Astrocyte (in vitro differentiated cells and primary cell): ENCODE measurements around the gene DCLK2. TPM values are rescaled to one million over a fixed set of nuclear protein-coding genes. Genes with fewer than 3 reads are reported as not detected.

Source experiments
- DNase-seq: peaks from one replicate; pipeline ENCODE4 v3.0.0-alpha.2; 2010; ENCODE audit warnings: low read depth
- FAIRE-seq: peaks from 2 replicates; lab custom pipeline; 2011; peaks lifted over from hg19 to GRCh38; lab: Jason Lieb, UNC
- H2AFZ ChIP-seq: 2 replicates; pipeline ENCODE4 v1.6.0; 2012; ENCODE audit warnings: low read depth, low read length, inconsistent platforms
- H3K27ac ChIP-seq: 2 replicates; pipeline ENCODE4 v1.5.1; 2011; ENCODE audit warnings: low read depth, low read length, inconsistent platforms
- H3K27me3 ChIP-seq: 2 replicates; pipeline ENCODE4 v1.6.0; 2011; ENCODE audit warnings: low read length, inconsistent platforms; ENCODE audit not compliant: insufficient read depth
- H3K36me3 ChIP-seq: 2 replicates; pipeline ENCODE4 v1.5.1; 2011; ENCODE audit warnings: low read length, inconsistent platforms; ENCODE audit not compliant: insufficient read depth
- H3K4me1 ChIP-seq: 2 replicates; pipeline ENCODE4 v1.5.1; 2011; ENCODE audit warnings: low read length, inconsistent platforms; ENCODE audit not compliant: insufficient read depth
- H3K4me2 ChIP-seq: 2 replicates; pipeline ENCODE4 v1.6.0; 2012; ENCODE audit warnings: low read length, inconsistent platforms
- H3K4me3 ChIP-seq: 2 replicates; pipeline ENCODE4 v1.5.1; 2011; ENCODE audit warnings: low read depth, mild to moderate bottlenecking, low read length, inconsistent platforms; ENCODE audit not compliant: insufficient read depth
- H3K79me2 ChIP-seq: 2 replicates; pipeline ENCODE4 v1.6.0; 2012; ENCODE audit warnings: mild to moderate bottlenecking, low read length, inconsistent platforms; ENCODE audit not compliant: insufficient read depth
- H3K9ac ChIP-seq: 2 replicates; pipeline ENCODE4 v1.6.0; 2012; ENCODE audit warnings: mild to moderate bottlenecking, low read length, inconsistent platforms
- H3K9me3 ChIP-seq: 2 replicates; pipeline ENCODE4 v1.5.1; 2012; ENCODE audit warnings: low read depth, mild to moderate bottlenecking, low read length, inconsistent platforms; ENCODE audit not compliant: insufficient read depth
- H4K20me1 ChIP-seq: 2 replicates; pipeline ENCODE4 v1.6.0; 2012; ENCODE audit warnings: low read length, inconsistent platforms; ENCODE audit not compliant: insufficient read depth
- H3K27ac Mint-ChIP-seq: one replicate; pipeline ENCODE4 v1.8.0; 2021; ENCODE audit warnings: mild to moderate bottlenecking, mixed read lengths; ENCODE audit not compliant: unreplicated experiment
- H3K27me3 Mint-ChIP-seq: one replicate; pipeline ENCODE4 v1.8.0; 2021; ENCODE audit warnings: low read depth, mixed read lengths; ENCODE audit not compliant: unreplicated experiment
- H3K36me3 Mint-ChIP-seq: one replicate; pipeline ENCODE4 v1.8.0; 2021; ENCODE audit warnings: low read depth, mixed read lengths; ENCODE audit not compliant: unreplicated experiment
- H3K4me1 Mint-ChIP-seq: one replicate; pipeline ENCODE4 v1.8.0; 2021; ENCODE audit warnings: low read depth, mixed read lengths; ENCODE audit not compliant: unreplicated experiment
- H3K4me3 Mint-ChIP-seq: one replicate; pipeline ENCODE4 v1.8.0; 2021; ENCODE audit warnings: mild to moderate bottlenecking, moderate library complexity, mixed read lengths; ENCODE audit not compliant: unreplicated experiment
- H3K9me3 Mint-ChIP-seq: one replicate; pipeline ENCODE4 v1.8.0; 2021; ENCODE audit warnings: mild to moderate bottlenecking, mixed read lengths; ENCODE audit not compliant: unreplicated experiment
- CTCF ChIP-seq: IDR thresholded peaks from 2 replicates; pipeline ENCODE4 v1.5.1; 2011; ENCODE audit warnings: low read depth, mild to moderate bottlenecking, inconsistent platforms, low read length, moderate library complexity; ENCODE audit not compliant: insufficient read depth
- EZH2 ChIP-seq: IDR thresholded peaks from 2 replicates; pipeline ENCODE4 v1.6.1; 2012; ENCODE audit warnings: mild to moderate bottlenecking, low read length, inconsistent platforms; ENCODE audit not compliant: insufficient read depth
- total RNA-seq: library from RNA; stranded (reverse); gene quantifications from 2 replicates; pipeline ENCODE4 v1.2.1, GENCODE V29; 2021

Gene DCLK2
- total RNA-seq, 1 donor from 2014 or later, result 6.2 TPM

- TF ChIP-seq CTCF (no peak), EZH2 (no peak)
- FAIRE-seq, result no peak
- H3K4me2 ChIP-seq, result no peak overlapping the region
- Mint-ChIP-seq H3K27me3 (no peaks in the 10 kb centered on the region), H3K36me3 (peaks cover 2% of the 10 kb centered on the region), H3K9me3 (no peaks in the 10 kb centered on the region), H3K4me1 (peaks cover 24% of the 10 kb centered on the region), H3K4me3 (no peak overlapping the region), H3K27ac (no peak overlapping the region)
- no peak overlapping the region for H3K9ac ChIP-seq
- H4K20me1 ChIP-seq, result no peaks in the 10 kb centered on the region
- no peak overlapping the region for H3K27ac ChIP-seq
- H3K27me3 ChIP-seq, result no peaks in the 10 kb centered on the region
- H3K79me2 ChIP-seq, result peaks cover 6% of the 10 kb centered on the region
- H3K4me3 ChIP-seq, result no peak overlapping the region
- DNase-seq, result peak; percentile 85
- H3K4me1 ChIP-seq, result peaks cover 45% of the 10 kb centered on the region
- H2AFZ ChIP-seq, result no peak overlapping the region
- H3K36me3 ChIP-seq, result no peaks in the 10 kb centered on the region
- no peaks in the 10 kb centered on the region for H3K9me3 ChIP-seq
Observed at GRCh38 chr4:150130933-150131332, 52.7 kb downstream of the DCLK2 start.

DNA sequence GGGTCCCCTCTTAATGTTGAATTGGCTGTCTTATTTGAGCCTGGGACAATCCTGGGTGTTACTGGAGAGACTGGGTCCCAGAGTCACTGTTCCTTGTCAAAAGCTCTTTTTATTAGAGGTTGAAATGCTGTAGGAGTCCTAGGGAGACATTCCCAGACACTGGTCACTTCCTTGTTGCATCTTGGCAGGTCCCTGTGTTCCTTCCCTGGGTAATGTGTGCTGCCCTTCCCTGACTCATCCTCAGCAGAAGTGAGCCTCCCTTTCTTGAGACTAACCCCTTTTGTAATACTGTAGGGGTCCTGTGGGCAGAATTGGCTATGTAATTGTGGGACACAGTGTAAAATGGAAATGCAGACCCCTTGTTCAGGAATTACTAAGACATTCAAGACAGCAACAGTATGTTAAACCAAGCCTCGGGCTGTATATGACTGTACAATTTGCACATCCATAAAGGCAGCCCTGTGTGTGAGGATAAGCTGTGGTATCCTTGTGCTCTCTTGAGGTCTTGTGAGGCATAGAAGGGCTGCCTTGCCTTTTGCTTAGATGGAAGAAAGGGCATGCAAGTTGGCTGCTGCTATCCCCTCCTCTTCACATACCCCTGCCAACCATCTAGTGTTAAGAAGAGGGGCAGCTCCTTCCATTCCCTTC is 53.5 kb downstream of the DCLK2 start:
- Histone ChIP-seq H3K79me2 (peaks cover 6% of the 10 kb centered on the region), H3K9me3 (no peaks in the 10 kb centered on the region), H2AFZ (no peak overlapping the region), H3K9ac (no peak overlapping the region), H3K4me2 (no peak overlapping the region), H3K27ac (no peak overlapping the region), H3K4me3 (no peak overlapping the region), H3K4me1 (peaks cover 45% of the 10 kb centered on the region), H3K27me3 (no peaks in the 10 kb centered on the region), H4K20me1 (no peaks in the 10 kb centered on the region), H3K36me3 (no peaks in the 10 kb centered on the region)
- H3K36me3 Mint-ChIP-seq, result peaks cover 2% of the 10 kb centered on the region
- H3K27ac Mint-ChIP-seq, result no peak overlapping the region
- no peak overlapping the region for H3K4me3 Mint-ChIP-seq
- TF ChIP-seq EZH2, result no peak
- no peak for TF ChIP-seq CTCF
- FAIRE-seq (peak; percentile 39), DNase-seq (no peak)
- H3K27me3 Mint-ChIP-seq, result no peaks in the 10 kb centered on the region
- no peaks in the 10 kb centered on the region for H3K9me3 Mint-ChIP-seq
- H3K4me1 Mint-ChIP-seq, result peaks cover 26% of the 10 kb centered on the region

DNA sequence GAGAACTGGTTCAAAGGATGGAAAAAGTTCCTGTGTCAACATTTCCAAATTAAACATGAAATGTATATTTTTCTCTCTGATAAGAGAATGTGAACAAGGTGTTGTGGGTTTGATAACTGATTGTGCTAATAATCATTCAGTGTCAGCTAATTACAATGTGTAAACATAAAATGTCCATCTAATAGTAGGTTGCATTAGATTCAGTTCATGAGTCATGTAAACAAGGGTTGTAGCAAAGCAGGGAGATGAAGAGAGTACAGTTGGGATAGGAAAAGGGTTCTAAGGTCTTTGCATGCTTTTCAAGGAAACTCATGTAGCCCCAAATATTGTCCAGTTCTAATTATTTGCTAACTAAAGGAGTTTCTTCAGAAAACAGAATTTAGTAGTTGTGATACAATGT is 55.4 kb downstream of the DCLK2 start:
- no peak for TF ChIP-seq EZH2
- TF ChIP-seq CTCF, result no peak
- H3K9me3 ChIP-seq, result no peaks in the 10 kb centered on the region
- peaks cover 2% of the 10 kb centered on the region for H3K36me3 Mint-ChIP-seq
- DNase-seq (no peak), FAIRE-seq (no peak)
- no peak overlapping the region for H3K9ac ChIP-seq
- H3K27me3 ChIP-seq, result no peaks in the 10 kb centered on the region
- H3K9me3 Mint-ChIP-seq, result no peaks in the 10 kb centered on the region
- peaks cover 15% of the 10 kb centered on the region for H3K4me1 Mint-ChIP-seq
- no peaks in the 10 kb centered on the region for H3K27me3 Mint-ChIP-seq
- H2AFZ ChIP-seq, result no peak overlapping the region
- no peaks in the 10 kb centered on the region for H3K36me3 ChIP-seq
- H3K27ac ChIP-seq, result no peak overlapping the region
- H3K4me3 Mint-ChIP-seq, result no peak overlapping the region
- no peaks in the 10 kb centered on the region for H4K20me1 ChIP-seq
- H3K4me3 ChIP-seq, result no peak overlapping the region
- H3K27ac Mint-ChIP-seq, result no peak overlapping the region
- H3K4me2 ChIP-seq, result no peak overlapping the region
- peaks cover 29% of the 10 kb centered on the region for H3K4me1 ChIP-seq
- H3K79me2 ChIP-seq, result no peaks in the 10 kb centered on the region
